Tibial artery (tissue), 4 donors: ENCODE data around the gene ARFRP1.
A peak's percentile ranks its signal among the peaks of the same experiment; 100 is the strongest.

Experiments
- DNase-seq, 2 donors: peaks; one replicate each; pipeline ENCODE4 v3.0.0-alpha.2; 2019
- H3K27ac ChIP-seq, 2 donors: fragments of 200-600 bp; sonication (generic) in 1 of 2; 1 replicate in 1 of 2; 2 replicates in 1 of 2; pipeline ENCODE4 v1.5.1; 2018 to 2019; ENCODE audit warnings: mild to moderate bottlenecking in 1 of 2
- H3K27me3 ChIP-seq, 2 donors: fragments of 200-600 bp; sonication (generic) in 1 of 2; one replicate each; pipeline versions ENCODE4 v1.5.1 to v1.6.0; 2016 to 2019
- H3K36me3 ChIP-seq, 3 donors: fragments of 200-600 bp; sonication (generic) in 2 of 3; one replicate each; pipeline ENCODE4 v1.5.1; 2016 to 2019; ENCODE audit warnings: mild to moderate bottlenecking in 2 of 3
- H3K4me1 ChIP-seq, 4 donors: fragments of 200-600 bp; sonication (generic) in 2 of 4; 1 replicate in 3 of 4; 2 replicates in 1 of 4; pipeline ENCODE4 v1.5.1; 2016 to 2019
- H3K4me3 ChIP-seq, 2 donors: fragments of 200-600 bp; sonication (generic) in 1 of 2; 1 replicate in 1 of 2; 2 replicates in 1 of 2; pipeline ENCODE4 v1.5.1; 2018 to 2019; ENCODE audit warnings: mild to moderate bottlenecking in 2 of 2
- H3K9me3 ChIP-seq, 3 donors: fragments of 200-600 bp; sonication (generic) in 1 of 3; one replicate each; pipeline ENCODE4 v1.5.1; 2016 to 2019
- CTCF ChIP-seq, 2 experiments: fragments of 200-600 bp in 1 of 2; fragments of 450-650 bp in 1 of 2; IDR thresholded peaks; one replicate each; pipeline ENCODE4 v1.5.1; 2017 to 2019; ENCODE audit warnings: antibody characterized with exemption in 2 of 2, mild to moderate bottlenecking in 1 of 2, moderate library complexity in 1 of 2
- intact Hi-C: fragments of 100-400 bp; cut with DNase I; formaldehyde crosslinking; loops from one replicate; pipeline ENCODE4 v1.15.0; 2023; ENCODE audit warnings: low total_unique reads

The ARFRP1 gene

DNA sequence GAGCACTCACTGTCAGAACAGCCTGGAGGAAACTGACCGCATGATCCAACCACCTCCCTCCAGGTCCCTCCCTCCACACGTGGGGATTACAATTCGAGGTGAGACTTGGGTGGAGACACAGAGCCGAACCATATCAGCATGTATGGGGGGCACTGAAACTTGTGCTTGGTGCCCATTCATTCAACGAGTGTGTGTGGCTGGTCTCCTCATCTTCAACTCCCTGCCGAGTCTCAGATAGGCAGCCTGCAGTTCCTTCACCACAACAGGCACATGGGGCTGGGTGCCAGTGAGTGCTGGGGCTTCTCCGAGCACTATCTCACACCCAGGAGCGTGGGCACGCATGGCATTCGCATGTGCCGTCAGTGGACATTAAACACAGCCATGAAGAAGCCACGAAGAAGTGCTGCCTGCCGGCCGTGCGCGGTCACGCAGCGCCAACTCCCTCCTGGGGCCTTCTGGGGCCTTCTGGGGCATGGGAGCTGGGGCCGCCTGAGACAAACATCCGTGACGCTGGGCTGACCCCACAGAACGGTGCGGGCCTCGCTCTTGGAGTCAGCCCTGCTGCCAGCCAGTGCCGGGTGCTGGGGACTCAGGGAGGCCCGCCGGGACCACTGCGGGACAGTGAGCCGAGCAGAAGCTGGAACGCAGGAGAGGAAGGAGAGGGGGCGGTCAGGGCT, 50.4 kb downstream of the ARFRP1 start:
- H3K36me3 ChIP-seq: peaks cover 0 to 22% (median 12%) of the 10 kb centered on the region in 3 donors
- no peaks in the 10 kb centered on the region for H3K9me3 ChIP-seq
- intact Hi-C loops: loop anchor here (5.0 to 10.0 kb wide), 2 partner anchors 50 to 77 kb away; partner anchors contain the start of genes ARFRP1, LIME1, SLC2A4RG and ZGPAT
- TF ChIP-seq CTCF (IDR thresholded peaks at IDR 0.05): no peak
- H3K27me3 ChIP-seq: peaks cover 0 to 9% of the 10 kb centered on the region in 2 donors
- peak overlapping the region; percentile 64 to 76 for H3K4me3 ChIP-seq
- no peak for DNase-seq
- peaks cover 0 to 49% (median 37%) of the 10 kb centered on the region in 4 donors for H3K4me1 ChIP-seq
- peak overlapping the region; percentile 81 to 86 for H3K27ac ChIP-seq

- no peaks in the 10 kb centered on the region for H3K9me3 ChIP-seq
- intact Hi-C loops: loop anchor here (5.0 to 10.0 kb wide), 2 partner anchors 51 to 78 kb away; partner anchors contain the start of genes ARFRP1, LIME1, SLC2A4RG and ZGPAT
- peaks cover 0 to 18% of the 10 kb centered on the region in 2 donors for H3K27me3 ChIP-seq
- H3K36me3 ChIP-seq: peaks cover 0 to 13% (median 3%) of the 10 kb centered on the region in 3 donors
- TF ChIP-seq CTCF (IDR thresholded peaks at IDR 0.05): no peak
- H3K27ac ChIP-seq: no peak overlapping the region
- peaks cover 0 to 59% (median 43%) of the 10 kb centered on the region in 4 donors for H3K4me1 ChIP-seq
- no peak for DNase-seq
- no peak overlapping the region for H3K4me3 ChIP-seq
These were observed 51.3 kb downstream of the ARFRP1 start for GRCh38 chr20:63656451-63656850.

DNA sequence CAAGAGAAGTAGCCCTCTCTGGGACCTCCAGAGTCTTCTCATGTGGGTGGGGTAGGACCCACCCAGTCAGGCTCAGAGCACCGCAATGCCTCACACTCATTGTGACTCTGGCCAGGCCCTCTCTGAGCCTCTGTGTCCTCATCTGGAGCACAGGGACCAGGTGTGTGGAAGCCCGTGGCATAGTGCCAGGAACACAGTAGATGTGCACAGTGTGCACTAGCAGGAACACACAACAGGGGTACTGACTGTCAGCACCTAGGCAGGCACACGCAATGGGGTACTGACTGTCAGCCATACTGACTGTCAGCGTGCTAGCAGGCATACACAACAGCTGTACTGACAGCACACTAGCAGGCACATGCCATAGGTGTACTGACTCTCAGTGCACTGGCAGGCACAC, 52.5 kb downstream of the ARFRP1 start:
- H3K4me1 ChIP-seq: peaks cover 0 to 57% (median 43%) of the 10 kb centered on the region in 4 donors
- TF ChIP-seq CTCF (IDR thresholded peaks at IDR 0.05): no peak
- peaks cover 0 to 18% of the 10 kb centered on the region in 2 donors for H3K27me3 ChIP-seq
- peaks cover 0 to under 1% (median 0%) of the 10 kb centered on the region in 3 donors for H3K36me3 ChIP-seq
- intact Hi-C loops: loop anchor here (5.0 to 10.0 kb wide), 2 partner anchors 52 to 80 kb away; partner anchors contain the start of genes ARFRP1, LIME1, SLC2A4RG and ZGPAT
- no peak for DNase-seq
- no peaks in the 10 kb centered on the region for H3K9me3 ChIP-seq
- no peak overlapping the region for H3K27ac ChIP-seq
- no peak overlapping the region for H3K4me3 ChIP-seq

- Histone ChIP-seq H3K4me1 (peaks cover 0 to 46% (median 36%) of the 10 kb centered on the region in 4 donors), H3K4me3 (peak overlapping the region; percentile 46 to 52), H3K9me3 (no peaks in the 10 kb centered on the region), H3K36me3 (no peaks in the 10 kb centered on the region), H3K27me3 (peaks cover 0 to 18% of the 10 kb centered on the region in 2 donors), H3K27ac (no peak overlapping the region)
- intact Hi-C loops: loop anchor here (10.0 kb wide), 1 partner anchor 81 kb away; the partner anchor contains the start of genes LIME1 and SLC2A4RG
- DNase-seq: no peak
- no peak for TF ChIP-seq CTCF (IDR thresholded peaks at IDR 0.05)
These were observed 53.7 kb downstream of the ARFRP1 start for GRCh38 chr20:63653974-63654668.

GRCh38 chr20:63653041-63653973, 54.5 kb downstream of the ARFRP1 start, which contains the start of gene STMN3:
Gene STMN3, minus strand, starts transcription at chr20:63653424. Its CDS starts 79 bp downstream, at chr20:63653345.
- peaks cover 0 to 18% of the 10 kb centered on the region in 2 donors for H3K27me3 ChIP-seq
- TF ChIP-seq CTCF (IDR thresholded peaks at IDR 0.05): no peak
- peaks cover 0 to 42% (median 33%) of the 10 kb centered on the region in 4 donors for H3K4me1 ChIP-seq
- H3K27ac ChIP-seq: peak within 1 kb of the TSS in 1 of 2 donors; percentile 28
- peak within 1 kb of the TSS; percentile 46 to 52 for H3K4me3 ChIP-seq
- no peaks in the 10 kb centered on the region for H3K9me3 ChIP-seq
- peak; percentile 81 to 90 for DNase-seq
- intact Hi-C loops: loop anchor here (10.0 kb wide), 1 partner anchor 81 kb away; the partner anchor contains the start of genes LIME1 and SLC2A4RG
- no peaks in the 10 kb centered on the region for H3K36me3 ChIP-seq
